Skeletal muscle satellite cell (primary cell): ENCODE data around the gene UGCG. TPM values are rescaled to one million over a fixed set of nuclear protein-coding genes. Genes with fewer than 3 reads are reported as not detected.
A peak's percentile ranks its signal among the peaks of the same experiment; 100 is the strongest.

Experiments used
- H3K27me3 ChIP-seq: 2 replicates; pipeline ENCODE4 v1.7.0; 2013; ENCODE audit warnings: low read length; ENCODE audit not compliant: control insufficient read depth, insufficient read depth
- H3K36me3 ChIP-seq: 2 replicates; pipeline ENCODE4 v1.7.0; 2013; ENCODE audit warnings: mild to moderate bottlenecking, control low read depth, low read length; ENCODE audit not compliant: insufficient read depth
- H3K4me1 ChIP-seq: 2 replicates; pipeline ENCODE4 v1.7.0; 2013; ENCODE audit warnings: low read length; ENCODE audit not compliant: control insufficient read depth, insufficient read depth
- H3K4me2 ChIP-seq: 2 replicates; pipeline ENCODE4 v1.7.0; 2013; ENCODE audit warnings: mild to moderate bottlenecking, low read length
- H3K4me3 ChIP-seq: 2 replicates; pipeline ENCODE4 v1.7.0; 2013; ENCODE audit warnings: low read length
- H3K9ac ChIP-seq: 2 replicates; pipeline ENCODE4 v1.7.0; 2013; ENCODE audit warnings: mild to moderate bottlenecking, low read depth, low read length, moderate library complexity
- H3K9me3 ChIP-seq: replicated peaks from 2 replicates; pipeline ENCODE4 v1.7.0; 2013; ENCODE audit warnings: mild to moderate bottlenecking, control low read depth, low read length
- total RNA-seq: library from RNA; depleted of rRNA; stranded (reverse); fragments of >200 nt; gene quantifications from 2 replicates; pipeline ENCODE4 v1.2.3, GENCODE V29; 2012; rRNA removed

Gene UGCG
- 74.3 and 79.1 TPM in 2 replicates for total RNA-seq

- peak within 1 kb of the TSS; percentile 99 for H3K9ac ChIP-seq
- peak within 1 kb of the TSS; percentile 86 for H3K4me3 ChIP-seq
- no peaks in the 10 kb centered on the region for H3K9me3 ChIP-seq
- peaks cover 30% of the 10 kb centered on the region for H3K4me1 ChIP-seq
- H3K4me2 ChIP-seq = peak within 1 kb of the TSS; percentile 93
- H3K27me3 ChIP-seq = no peaks in the 10 kb centered on the region
- peaks cover 14% of the 10 kb centered on the region for H3K36me3 ChIP-seq
Measured at GRCh38 chr9:111895996-111896941, at the start of gene UGCG. Gene UGCG, plus strand, starts transcription at chr9:111896814. Its CDS starts 402 bp downstream, at chr9:111897216.

DNA sequence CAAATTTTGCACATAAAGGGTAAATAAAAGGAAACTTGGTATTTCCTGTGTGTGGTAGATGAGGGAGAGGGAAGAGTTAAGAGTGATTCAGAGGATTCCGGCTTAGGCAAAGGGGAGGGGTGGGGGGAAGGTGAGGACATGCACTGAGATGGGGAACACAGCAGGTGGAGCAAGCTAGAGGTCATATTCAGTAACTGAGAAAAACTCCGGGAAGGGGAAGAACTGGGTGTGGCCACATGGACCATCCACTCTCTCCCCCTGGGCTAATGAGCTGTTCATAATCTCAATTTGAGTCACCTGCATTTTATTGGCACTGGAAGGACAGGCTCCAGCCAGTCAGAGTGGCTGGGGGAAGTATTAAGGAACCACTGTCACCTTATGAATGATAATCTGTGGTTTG is 45.1 kb upstream of the UGCG start:
- H3K9ac ChIP-seq = no peak overlapping the region
- H3K9me3 ChIP-seq = no peaks in the 10 kb centered on the region
- no peaks in the 10 kb centered on the region for H3K27me3 ChIP-seq
- no peak overlapping the region for H3K4me3 ChIP-seq
- no peaks in the 10 kb centered on the region for H3K36me3 ChIP-seq
- H3K4me2 ChIP-seq = no peak overlapping the region
- no peaks in the 10 kb centered on the region for H3K4me1 ChIP-seq

- no peak overlapping the region for H3K4me3 ChIP-seq
Measured at GRCh38 chr9:111852291-111852690, 44.3 kb upstream of the UGCG start.

DNA sequence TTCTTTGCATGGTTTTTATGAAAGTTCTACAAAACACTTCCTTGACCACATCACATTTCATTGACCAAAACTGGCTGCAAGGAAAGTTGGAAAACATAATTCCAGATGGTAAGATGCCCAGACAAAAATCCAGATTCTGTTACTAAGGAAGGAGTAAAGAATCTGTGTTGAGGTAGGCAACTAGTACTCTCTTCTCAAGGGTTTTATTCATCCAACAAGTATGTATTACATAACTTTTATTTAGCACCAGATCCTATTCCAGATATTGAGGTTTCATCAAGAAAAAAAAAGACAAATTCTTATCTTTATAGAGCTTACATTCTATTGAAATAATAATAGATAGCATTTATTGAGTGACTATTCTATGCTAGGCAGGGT is 43.2 kb upstream of the UGCG start:
- Histone ChIP-seq H3K36me3 (no peaks in the 10 kb centered on the region), H3K4me3 (no peak overlapping the region), H3K4me2 (no peak overlapping the region), H3K9me3 (no peaks in the 10 kb centered on the region), H3K9ac (no peak overlapping the region), H3K27me3 (no peaks in the 10 kb centered on the region), H3K4me1 (peaks cover 8% of the 10 kb centered on the region)

More at GRCh38 chr9:111852291-111852690, 44.3 kb upstream of the UGCG start:
- Histone ChIP-seq H3K36me3 (no peaks in the 10 kb centered on the region), H3K4me1 (no peaks in the 10 kb centered on the region), H3K9me3 (no peaks in the 10 kb centered on the region), H3K27me3 (no peaks in the 10 kb centered on the region), H3K9ac (no peak overlapping the region), H3K4me2 (no peak overlapping the region)

- no peak overlapping the region for H3K4me2 ChIP-seq
- no peak overlapping the region for H3K4me3 ChIP-seq
- H3K36me3 ChIP-seq = no peaks in the 10 kb centered on the region
- no peaks in the 10 kb centered on the region for H3K27me3 ChIP-seq
- H3K9me3 ChIP-seq = no peaks in the 10 kb centered on the region
- peaks cover 8% of the 10 kb centered on the region for H3K4me1 ChIP-seq
- H3K9ac ChIP-seq = no peak overlapping the region
Measured at GRCh38 chr9:111854799-111855198, 41.8 kb upstream of the UGCG start.

- H3K4me3 ChIP-seq = no peak overlapping the region
- no peaks in the 10 kb centered on the region for H3K36me3 ChIP-seq
- H3K27me3 ChIP-seq = no peaks in the 10 kb centered on the region
- H3K9ac ChIP-seq = no peak overlapping the region
- H3K9me3 ChIP-seq = no peaks in the 10 kb centered on the region
- peaks cover 8% of the 10 kb centered on the region for H3K4me1 ChIP-seq
- no peak overlapping the region for H3K4me2 ChIP-seq
Measured at GRCh38 chr9:111857555-111858211, 38.9 kb upstream of the UGCG start.

DNA sequence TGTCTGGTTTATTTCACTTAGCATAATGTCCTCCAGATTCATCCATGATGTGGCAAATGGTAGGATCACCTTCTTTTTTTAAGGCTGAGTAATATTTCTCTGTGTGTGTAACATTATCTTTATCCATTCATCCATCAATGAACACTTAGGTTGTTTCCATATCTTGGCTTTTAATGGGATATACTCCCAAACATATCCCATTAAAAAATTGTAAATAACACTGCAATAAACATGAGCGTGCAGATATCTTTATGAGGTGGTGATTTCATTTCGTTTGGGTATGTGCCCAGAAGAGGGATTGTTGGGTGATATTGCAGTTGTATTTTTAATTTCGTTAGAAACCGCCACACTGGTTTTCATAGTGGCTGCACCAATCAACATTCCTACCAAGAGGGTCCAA is 36.2 kb upstream of the UGCG start:
- Histone ChIP-seq H3K36me3 (no peaks in the 10 kb centered on the region), H3K4me2 (no peak overlapping the region), H3K4me1 (peaks cover 8% of the 10 kb centered on the region), H3K9me3 (no peaks in the 10 kb centered on the region), H3K27me3 (no peaks in the 10 kb centered on the region), H3K4me3 (no peak overlapping the region), H3K9ac (no peak overlapping the region)

- Histone ChIP-seq H3K9ac (no peak overlapping the region), H3K27me3 (no peaks in the 10 kb centered on the region), H3K4me1 (peaks cover 4% of the 10 kb centered on the region)
Measured at GRCh38 chr9:111863636-111864035, 33.0 kb upstream of the UGCG start.

GRCh38 chr9:111866976-111867375 is 29.6 kb upstream of the UGCG start:
- Histone ChIP-seq H3K36me3 (no peaks in the 10 kb centered on the region), H3K4me3 (no peak overlapping the region), H3K9ac (no peak overlapping the region), H3K9me3 (no peaks in the 10 kb centered on the region), H3K27me3 (no peaks in the 10 kb centered on the region), H3K4me1 (peaks cover 4% of the 10 kb centered on the region), H3K4me2 (no peak overlapping the region)

More at GRCh38 chr9:111863636-111864035, 33.0 kb upstream of the UGCG start:
- H3K36me3 ChIP-seq = no peaks in the 10 kb centered on the region
- H3K4me3 ChIP-seq = no peak overlapping the region
- no peak overlapping the region for H3K4me2 ChIP-seq
- no peaks in the 10 kb centered on the region for H3K9me3 ChIP-seq

DNA sequence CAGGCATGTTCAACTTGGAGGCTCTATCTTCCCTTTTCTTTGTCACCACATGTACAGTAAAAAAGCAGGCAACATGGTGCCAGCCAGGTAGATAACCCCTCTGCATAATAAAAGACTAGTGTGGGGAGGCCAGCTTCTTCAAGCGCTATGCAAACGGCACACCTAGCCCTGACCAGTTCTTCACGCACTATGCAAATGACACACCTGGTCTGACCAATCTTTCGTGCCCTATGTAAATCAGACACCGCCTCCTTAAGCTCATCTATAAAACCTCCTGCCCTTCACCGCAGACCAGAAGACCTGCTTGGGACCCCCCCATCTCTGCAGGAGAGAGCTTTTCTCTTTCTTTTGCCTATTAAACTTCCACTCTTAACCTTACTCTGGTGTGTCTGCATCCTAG is 28.1 kb upstream of the UGCG start:
- Histone ChIP-seq H3K9ac (no peak overlapping the region), H3K9me3 (no peaks in the 10 kb centered on the region), H3K27me3 (no peaks in the 10 kb centered on the region), H3K36me3 (no peaks in the 10 kb centered on the region), H3K4me1 (peaks cover 4% of the 10 kb centered on the region), H3K4me2 (no peak overlapping the region), H3K4me3 (no peak overlapping the region)

GRCh38 chr9:111870774-111871498 is 25.7 kb upstream of the UGCG start:
- Histone ChIP-seq H3K9ac (no peak overlapping the region), H3K4me1 (peaks cover 4% of the 10 kb centered on the region), H3K27me3 (no peaks in the 10 kb centered on the region), H3K4me2 (no peak overlapping the region), H3K4me3 (no peak overlapping the region), H3K9me3 (no peaks in the 10 kb centered on the region), H3K36me3 (no peaks in the 10 kb centered on the region)
